Measurements from ENCODE around the gene KBTBD13. TPM values are rescaled to one million over a fixed set of nuclear protein-coding genes. Genes with fewer than 3 reads are reported as not detected.

The KBTBD13 gene
- total RNA-seq, 4 donors from 2014 or later, result not detected

GRCh38 chr15:65087873-65088642, 11.5 kb downstream of the KBTBD13 start:
- Histone ChIP-seq H3K4me3 (no peak overlapping the region), H3K9me3 (no peaks in the 10 kb centered on the region), H3K36me3 (no peaks in the 10 kb centered on the region), H3K27me3 (no peaks in the 10 kb centered on the region), H3K27ac (peak overlapping the region; percentile 84 to 91 (median 88)), H3K4me1 (peaks cover 27 to 45% (median 37%) of the 10 kb centered on the region in 4 donors)
- peak; percentile 73 for DNase-seq
- intact Hi-C loops (cut with DNase I; ENCODE audit: low total_unique reads) (loop anchor here (1.0 kb wide), 1 partner anchor 21 kb away; the partner anchor contains the start of gene RASL12), in situ Hi-C loops (cut with MboI; ENCODE audit: low pct_ligation_motif_present in 1 of 4, low pct_unique_long_range_greater_than_20kb in 1 of 4, low sequenced_read_pairs in 3 of 4) (loop anchor here in 1 of 4 donors (10.0 kb wide), 1 partner anchor 53 kb away; no protein-coding TSS in a partner anchor)
- TF ChIP-seq EP300 (IDR thresholded peaks at IDR 0.05; ENCODE audit: low read depth) (peak; percentile 73), POLR2AphosphoS5 (IDR thresholded peaks at IDR 0.05) (peak; percentile 13 to 57 (median 45)), POLR2A (IDR thresholded peaks at IDR 0.05) (no peak)
- WGBS, 2 donors (ENCODE audit: low coverage in 1 of 2), result 18 to 49% methylated on average over 2 to 12 of the region's 13 CpGs

DNA sequence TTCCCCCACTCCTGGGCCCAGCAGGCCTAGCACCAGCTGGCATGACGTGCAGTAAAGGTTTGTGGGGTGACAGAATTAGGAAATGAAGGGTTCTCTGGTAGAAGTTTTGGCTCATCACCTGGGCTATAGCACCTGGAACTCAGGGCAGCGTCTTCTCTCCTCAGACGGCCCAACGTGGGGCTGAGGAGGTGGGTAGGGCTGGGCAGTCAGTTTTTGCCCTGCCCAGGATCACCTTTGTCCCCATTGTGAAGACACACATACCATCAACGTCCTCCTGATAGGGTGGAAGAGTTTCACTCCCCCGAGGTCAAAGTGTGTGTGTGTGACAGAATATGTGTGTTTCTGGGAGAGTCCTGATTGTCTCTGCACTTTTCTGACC, 12.1 kb downstream of the KBTBD13 start:
- in situ Hi-C loops (cut with MboI; ENCODE audit: low pct_ligation_motif_present in 1 of 4, low pct_unique_long_range_greater_than_20kb in 1 of 4, low sequenced_read_pairs in 3 of 4), result loop anchor here in 1 of 4 donors (10.0 kb wide), 1 partner anchor 54 kb away; no protein-coding TSS in a partner anchor

GRCh38 chr15:65089206-65089824, 12.8 kb downstream of the KBTBD13 start:
- no peak for DNase-seq
- Histone ChIP-seq H3K27ac (peak overlapping the region; percentile 84 to 91 (median 88)), H3K4me3 (no peak overlapping the region), H3K36me3 (no peaks in the 10 kb centered on the region), H3K27me3 (no peaks in the 10 kb centered on the region), H3K9me3 (no peaks in the 10 kb centered on the region), H3K4me1 (peaks cover 27 to 38% (median 30%) of the 10 kb centered on the region in 4 donors)
- intact Hi-C loops (cut with DNase I; ENCODE audit: low total_unique reads) (no loop called here), in situ Hi-C loops (cut with MboI; ENCODE audit: low pct_ligation_motif_present in 1 of 4, low pct_unique_long_range_greater_than_20kb in 1 of 4, low sequenced_read_pairs in 3 of 4) (loop anchor here in 1 of 4 donors (10.0 kb wide), 1 partner anchor 55 kb away; no protein-coding TSS in a partner anchor)
- TF ChIP-seq POLR2A (IDR thresholded peaks at IDR 0.05), result no peak
- TF ChIP-seq EP300 (IDR thresholded peaks at IDR 0.05; ENCODE audit: low read depth), result no peak
- TF ChIP-seq, protein P1, sequence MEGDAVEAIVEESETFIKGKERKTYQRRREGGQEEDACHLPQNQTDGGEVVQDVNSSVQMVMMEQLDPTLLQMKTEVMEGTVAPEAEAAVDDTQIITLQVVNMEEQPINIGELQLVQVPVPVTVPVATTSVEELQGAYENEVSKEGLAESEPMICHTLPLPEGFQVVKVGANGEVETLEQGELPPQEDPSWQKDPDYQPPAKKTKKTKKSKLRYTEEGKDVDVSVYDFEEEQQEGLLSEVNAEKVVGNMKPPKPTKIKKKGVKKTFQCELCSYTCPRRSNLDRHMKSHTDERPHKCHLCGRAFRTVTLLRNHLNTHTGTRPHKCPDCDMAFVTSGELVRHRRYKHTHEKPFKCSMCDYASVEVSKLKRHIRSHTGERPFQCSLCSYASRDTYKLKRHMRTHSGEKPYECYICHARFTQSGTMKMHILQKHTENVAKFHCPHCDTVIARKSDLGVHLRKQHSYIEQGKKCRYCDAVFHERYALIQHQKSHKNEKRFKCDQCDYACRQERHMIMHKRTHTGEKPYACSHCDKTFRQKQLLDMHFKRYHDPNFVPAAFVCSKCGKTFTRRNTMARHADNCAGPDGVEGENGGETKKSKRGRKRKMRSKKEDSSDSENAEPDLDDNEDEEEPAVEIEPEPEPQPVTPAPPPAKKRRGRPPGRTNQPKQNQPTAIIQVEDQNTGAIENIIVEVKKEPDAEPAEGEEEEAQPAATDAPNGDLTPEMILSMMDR (IDR thresholded peaks at IDR 0.05), result no peak
- no peak for TF ChIP-seq POLR2AphosphoS5 (IDR thresholded peaks at IDR 0.05)
- WGBS, 2 donors (ENCODE audit: low coverage in 1 of 2), result 40 to 85% methylated on average over 1 to 5 of the region's 5 CpGs

More for the DNA sequence above, 12.1 kb downstream of the KBTBD13 start:
- intact Hi-C loops (cut with DNase I; ENCODE audit: low total_unique reads), result loop anchor here (1.0 kb wide), 1 partner anchor 21 kb away; the partner anchor contains the start of gene RASL12
- Histone ChIP-seq H3K27ac (peak overlapping the region; percentile 84 to 91 (median 88)), H3K4me3 (no peak overlapping the region), H3K9me3 (no peaks in the 10 kb centered on the region), H3K4me1 (peaks cover 27 to 39% (median 31%) of the 10 kb centered on the region in 4 donors), H3K27me3 (no peaks in the 10 kb centered on the region), H3K36me3 (no peaks in the 10 kb centered on the region)
- 32% methylated on average over 6 of the region's 6 CpGs; no CpG with 5 or more reads in 1 of the 2 donors for WGBS, 2 donors (ENCODE audit: low coverage in 1 of 2)
- peak; percentile 73 for DNase-seq
- peak in 1 of 3 donors; percentile 37 for TF ChIP-seq POLR2AphosphoS5 (IDR thresholded peaks at IDR 0.05)
- TF ChIP-seq POLR2A (IDR thresholded peaks at IDR 0.05), result peak; percentile 55
- TF ChIP-seq, protein P1 (IDR thresholded peaks at IDR 0.05), result no peak

- Histone ChIP-seq H3K4me1 (peaks cover 25 to 39% (median 36%) of the 10 kb centered on the region in 4 donors), H3K4me3 (no peak overlapping the region), H3K27me3 (no peaks in the 10 kb centered on the region), H3K27ac (peak overlapping the region in 2 of 4 donors; percentile 33 to 36), H3K36me3 (no peaks in the 10 kb centered on the region), H3K9me3 (no peaks in the 10 kb centered on the region)
- DNase-seq, result no peak
- intact Hi-C loops (cut with DNase I; ENCODE audit: low total_unique reads) (no loop called here), in situ Hi-C loops (cut with MboI; ENCODE audit: low pct_ligation_motif_present in 1 of 4, low pct_unique_long_range_greater_than_20kb in 1 of 4, low sequenced_read_pairs in 3 of 4) (loop anchor here in 2 of 4 donors (10.0 kb wide), 1 partner anchor 57 kb away; no protein-coding TSS in a partner anchor)
- TF ChIP-seq POLR2A (IDR thresholded peaks at IDR 0.05) (no peak), POLR2AphosphoS5 (IDR thresholded peaks at IDR 0.05) (no peak), EP300 (IDR thresholded peaks at IDR 0.05; ENCODE audit: low read depth) (no peak)
- TF ChIP-seq, protein P1 (IDR thresholded peaks at IDR 0.05), result no peak
- 67 to 76% methylated on average over 1 to 12 of the region's 12 CpGs for WGBS, 2 donors (ENCODE audit: low coverage in 1 of 2)
Measured at GRCh38 chr15:65091946-65092770, 15.6 kb downstream of the KBTBD13 start.

All from transverse colon (tissue), 4 donors.